GM19099 (cell line): ENCODE data around the gene RAB1B.

Source experiments
- POLR2A ChIP-seq: IDR thresholded peaks from 3 replicates; pipeline ENCODE4 v1.6.1; 2011; ENCODE audit warnings: low read depth; ENCODE audit not compliant: insufficient read length; ENCODE audit errors: extremely low read depth

The RAB1B gene

GRCh38 chr11:66317322-66317722, 48.9 kb downstream of the RAB1B start:
- TF ChIP-seq POLR2A = peak; percentile 41

GRCh38 chr11:66317723-66318599, 49.5 kb downstream of the RAB1B start:
- no peak for TF ChIP-seq POLR2A

GRCh38 chr11:66318600-66318970, 50.1 kb downstream of the RAB1B start:
- no peak for TF ChIP-seq POLR2A

- TF ChIP-seq POLR2A = no peak
Observed at GRCh38 chr11:66321606-66322005, 53.2 kb downstream of the RAB1B start.

- no peak for TF ChIP-seq POLR2A
Observed at GRCh38 chr11:66322732-66323427, 54.4 kb downstream of the RAB1B start.

GRCh38 chr11:66323684-66324083, 55.2 kb downstream of the RAB1B start:
- no peak for TF ChIP-seq POLR2A

GRCh38 chr11:66324664-66325063, 56.2 kb downstream of the RAB1B start:
- TF ChIP-seq POLR2A = no peak

GRCh38 chr11:66325263-66325671, 56.8 kb downstream of the RAB1B start:
- no peak for TF ChIP-seq POLR2A

GRCh38 chr11:66326261-66327111, 58.0 kb downstream of the RAB1B start:
- TF ChIP-seq POLR2A = no peak
